Stimulated activated CD4-positive, alpha-beta T cell treated with anti-CD3 and anti-CD28 coated beads, TNF-alpha, amount 100 ng/mL, for 24 hours (primary cell): ENCODE measurements around the gene SARM1.

ENCODE experiments used
- DNase-seq, 3 experiments: peaks; one replicate each; pipeline ENCODE4 v3.0.0-alpha.2; 2020; ENCODE audit warnings: low read depth in 3 of 3

Gene SARM1

GRCh38 chr17:28368915-28369683, 2.4 kb upstream of the SARM1 start:
- DNase-seq = no peak

GRCh38 chr17:28369684-28370034, 1.8 kb upstream of the SARM1 start:
- no peak for DNase-seq

DNA sequence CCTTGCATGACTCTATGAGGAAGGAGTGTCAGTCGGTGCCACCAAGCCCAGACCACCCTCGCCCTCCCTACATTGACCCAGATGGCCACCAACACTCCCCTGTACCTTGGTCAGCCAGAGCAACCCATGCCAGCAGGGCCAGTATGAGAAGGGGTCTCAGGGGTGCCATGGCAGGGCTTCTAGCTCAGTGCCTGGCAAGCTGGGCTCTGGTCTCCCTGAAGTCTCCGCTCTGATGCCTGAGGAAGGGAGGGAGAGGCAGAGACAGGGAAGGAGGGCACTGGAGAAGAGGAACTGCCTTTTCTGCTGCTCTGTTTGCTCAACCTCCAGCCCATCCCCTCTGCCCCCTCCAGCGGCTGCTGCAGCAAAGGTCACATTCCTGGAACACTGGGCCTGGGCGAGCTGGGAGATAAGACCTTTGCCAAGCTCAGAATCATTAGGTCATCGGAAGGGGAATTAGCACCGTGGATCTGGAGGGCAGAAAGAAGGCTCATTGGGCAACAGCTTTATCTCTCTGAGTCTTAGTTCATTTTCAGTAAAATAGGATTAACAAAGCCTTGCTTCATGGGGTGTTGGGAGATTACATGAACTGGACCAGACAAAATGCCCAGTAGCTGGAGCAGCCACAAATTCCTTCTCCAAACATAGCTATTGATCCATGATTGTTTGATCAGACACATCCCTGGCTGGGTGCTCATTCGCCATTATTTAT, 1.3 kb upstream of the SARM1 start, which contains the start of gene VTN:
TSS of gene VTN (minus strand) at position 273 of the 709 bp plus-strand sequence. CDS start at position 169, 104 bp downstream.
- DNase-seq = no peak

GRCh38 chr17:28370744-28371103, 770 bp upstream of the SARM1 start:
- no peak for DNase-seq

DNA sequence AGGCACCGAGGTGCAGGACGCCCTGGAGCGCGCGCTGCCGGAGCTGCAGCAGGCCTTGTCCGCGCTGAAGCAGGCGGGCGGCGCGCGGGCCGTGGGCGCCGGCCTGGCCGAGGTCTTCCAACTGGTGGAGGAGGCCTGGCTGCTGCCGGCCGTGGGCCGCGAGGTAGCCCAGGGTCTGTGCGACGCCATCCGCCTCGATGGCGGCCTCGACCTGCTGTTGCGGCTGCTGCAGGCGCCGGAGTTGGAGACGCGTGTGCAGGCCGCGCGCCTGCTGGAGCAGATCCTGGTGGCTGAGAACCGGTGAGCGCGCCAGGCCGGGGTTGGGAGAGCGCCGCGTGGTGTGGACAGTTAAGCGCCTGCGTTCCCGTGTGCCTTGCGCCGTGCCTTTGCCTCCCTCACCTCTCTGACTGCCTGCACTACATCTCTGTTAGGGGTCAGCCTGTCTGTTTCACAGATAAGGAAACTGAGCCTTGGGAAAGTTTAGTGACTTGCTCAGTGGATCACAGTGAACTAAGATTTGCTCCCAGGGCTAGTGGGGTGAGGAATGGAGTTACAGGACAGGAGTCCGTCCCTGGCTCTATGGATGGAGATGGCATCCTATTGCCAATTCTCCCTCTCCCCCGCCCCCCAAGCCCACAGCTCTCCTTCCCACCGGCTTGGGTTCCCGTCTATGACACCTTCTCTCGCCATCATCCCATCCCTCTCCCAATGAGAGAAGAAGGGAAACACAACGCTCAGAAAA, 880 bp downstream of the SARM1 start:
- DNase-seq = peak in 1 of 3 experiments; percentile 32

- DNase-seq = no peak
These were observed 1.4 kb downstream of the SARM1 start for GRCh38 chr17:28372945-28373274.

DNA sequence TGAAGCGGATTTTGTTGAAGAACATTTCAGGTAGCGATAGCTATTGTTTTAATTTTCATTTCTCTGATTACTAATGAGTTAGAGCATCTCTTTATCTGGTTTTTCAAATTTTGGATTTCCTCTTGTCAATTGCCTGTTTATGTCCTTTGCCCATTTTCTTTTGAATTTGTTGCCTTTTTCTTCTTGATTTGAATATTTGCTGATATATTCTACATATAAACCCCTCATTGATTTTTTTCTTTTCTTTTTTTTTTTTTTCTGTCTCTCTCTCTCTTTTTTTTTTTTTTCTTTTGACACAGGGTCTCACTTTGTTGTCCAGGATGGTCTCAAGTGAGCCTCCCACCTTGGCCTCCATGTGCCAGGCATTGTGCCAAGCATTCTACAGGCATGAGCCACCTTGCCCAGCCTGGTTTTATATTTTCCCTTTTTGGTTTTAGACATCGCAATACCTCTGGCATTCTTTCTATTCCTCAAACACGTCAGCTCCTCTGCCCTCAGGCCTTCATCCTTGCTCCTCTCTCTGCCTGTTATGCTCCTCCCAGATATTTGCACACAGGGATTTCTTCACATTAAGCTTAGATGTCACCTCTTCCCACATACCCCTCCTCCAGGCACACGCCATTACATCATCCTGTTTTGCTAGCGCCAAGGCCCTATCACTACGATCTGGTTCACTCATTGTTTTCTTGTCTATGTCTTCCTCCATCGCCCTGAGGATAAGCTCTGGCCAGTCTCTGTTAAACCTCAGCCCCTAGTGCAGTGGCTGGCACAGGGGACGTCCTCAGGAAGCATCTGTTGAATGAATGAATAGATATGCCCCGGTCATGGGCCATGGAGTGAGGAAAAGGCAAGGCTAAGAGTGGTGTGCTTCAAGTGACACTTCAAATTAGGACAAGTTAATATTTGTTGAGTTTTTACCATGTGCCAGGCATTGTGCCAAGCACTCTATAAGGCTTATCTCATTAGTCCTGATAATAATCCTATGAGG, 8.6 kb downstream of the SARM1 start:
- no peak for DNase-seq

DNA sequence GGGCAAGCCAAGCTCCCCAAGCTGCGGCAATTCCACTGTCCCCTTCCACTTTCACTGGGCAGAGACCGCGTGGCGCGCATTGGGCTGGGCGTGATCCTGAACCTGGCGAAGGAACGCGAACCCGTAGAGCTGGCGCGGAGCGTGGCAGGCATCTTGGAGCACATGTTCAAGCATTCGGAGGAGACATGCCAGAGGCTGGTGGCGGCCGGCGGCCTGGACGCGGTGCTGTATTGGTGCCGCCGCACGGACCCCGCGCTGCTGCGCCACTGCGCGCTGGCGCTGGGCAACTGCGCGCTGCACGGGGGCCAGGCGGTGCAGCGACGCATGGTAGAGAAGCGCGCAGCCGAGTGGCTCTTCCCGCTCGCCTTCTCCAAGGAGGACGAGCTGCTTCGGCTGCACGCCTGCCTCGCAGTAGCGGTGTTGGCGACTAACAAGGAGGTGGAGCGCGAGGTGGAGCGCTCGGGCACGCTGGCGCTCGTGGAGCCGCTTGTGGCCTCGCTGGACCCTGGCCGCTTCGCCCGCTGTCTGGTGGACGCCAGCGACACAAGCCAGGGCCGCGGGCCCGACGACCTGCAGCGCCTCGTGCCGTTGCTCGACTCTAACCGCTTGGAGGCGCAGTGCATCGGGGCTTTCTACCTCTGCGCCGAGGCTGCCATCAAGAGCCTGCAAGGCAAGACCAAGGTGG, 9.8 kb downstream of the SARM1 start:
- DNase-seq = peak in 1 of 3 experiments; percentile 34

- DNase-seq = peak; percentile 34 to 65 (median 48)
These were observed 13.0 kb downstream of the SARM1 start for GRCh38 chr17:28384281-28385036.

DNA sequence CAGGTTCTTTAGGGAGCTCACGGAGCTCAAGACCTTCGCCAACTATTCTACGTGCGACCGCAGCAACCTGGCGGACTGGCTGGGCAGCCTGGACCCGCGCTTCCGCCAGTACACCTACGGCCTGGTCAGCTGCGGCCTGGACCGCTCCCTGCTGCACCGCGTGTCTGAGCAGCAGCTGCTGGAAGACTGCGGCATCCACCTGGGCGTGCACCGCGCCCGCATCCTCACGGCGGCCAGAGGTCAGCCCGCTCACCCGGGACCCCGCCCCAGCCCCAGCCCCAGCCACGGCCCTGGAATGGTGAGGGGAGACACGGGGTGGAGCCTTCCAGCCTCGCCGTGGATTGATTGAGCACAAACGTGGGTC, 13.5 kb downstream of the SARM1 start:
- peak in 1 of 3 experiments; percentile 11 for DNase-seq

DNA sequence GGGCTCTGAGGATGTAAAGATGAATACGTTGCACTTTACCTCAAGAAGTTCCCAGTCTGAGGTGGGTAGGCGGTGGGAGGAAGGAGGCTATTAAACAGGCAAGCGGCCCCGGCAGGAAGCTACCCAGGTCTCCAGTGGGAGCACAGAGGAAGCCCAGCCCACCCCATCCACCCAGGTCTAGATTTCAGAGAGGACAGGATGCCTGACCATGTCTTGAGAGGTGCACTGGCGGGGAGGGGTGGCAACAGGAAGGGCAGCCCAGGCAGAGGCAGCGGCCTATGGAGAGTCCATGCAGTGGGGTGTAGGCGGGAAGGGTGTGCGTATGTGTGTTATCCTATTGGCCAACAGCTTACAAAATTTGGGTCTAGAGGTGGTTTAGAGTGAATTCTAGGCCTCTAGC, 13.9 kb downstream of the SARM1 start:
- peak in 1 of 3 experiments; percentile 21 for DNase-seq

DNA sequence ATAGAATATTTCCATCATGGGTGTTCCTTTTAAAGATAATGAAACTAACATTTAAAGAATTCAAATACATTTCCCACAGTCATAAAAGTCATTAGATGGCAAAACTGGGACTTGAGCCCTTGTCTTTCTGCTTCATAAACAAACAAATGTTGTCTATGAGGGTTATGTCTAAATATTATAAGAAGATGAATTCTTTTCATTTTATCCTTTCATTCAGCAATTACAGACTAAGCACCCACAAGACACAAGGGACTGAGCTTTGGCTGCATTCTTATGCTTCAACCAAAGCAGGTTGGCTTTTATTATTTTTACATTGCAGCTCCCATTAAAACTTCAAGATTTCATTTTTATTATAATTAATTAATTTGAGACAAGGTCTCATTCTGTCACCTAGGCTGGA, 14.9 kb downstream of the SARM1 start:
- no peak for DNase-seq

DNA sequence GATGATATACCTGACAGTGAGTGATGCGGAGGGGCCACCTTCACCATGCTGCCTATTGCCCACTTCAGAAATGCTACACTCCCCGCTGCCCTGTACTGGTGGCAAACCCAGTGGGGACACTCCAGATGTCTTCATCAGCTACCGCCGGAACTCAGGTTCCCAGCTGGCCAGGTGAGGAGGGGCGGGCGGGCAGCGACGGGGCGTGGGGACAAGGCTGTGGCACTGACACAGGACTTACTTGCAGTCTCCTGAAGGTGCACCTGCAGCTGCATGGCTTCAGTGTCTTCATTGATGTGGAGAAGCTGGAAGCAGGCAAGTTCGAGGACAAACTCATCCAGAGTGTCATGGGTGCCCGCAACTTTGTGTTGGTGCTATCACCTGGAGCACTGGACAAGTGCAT, 16.6 kb downstream of the SARM1 start:
- DNase-seq = no peak

DNA sequence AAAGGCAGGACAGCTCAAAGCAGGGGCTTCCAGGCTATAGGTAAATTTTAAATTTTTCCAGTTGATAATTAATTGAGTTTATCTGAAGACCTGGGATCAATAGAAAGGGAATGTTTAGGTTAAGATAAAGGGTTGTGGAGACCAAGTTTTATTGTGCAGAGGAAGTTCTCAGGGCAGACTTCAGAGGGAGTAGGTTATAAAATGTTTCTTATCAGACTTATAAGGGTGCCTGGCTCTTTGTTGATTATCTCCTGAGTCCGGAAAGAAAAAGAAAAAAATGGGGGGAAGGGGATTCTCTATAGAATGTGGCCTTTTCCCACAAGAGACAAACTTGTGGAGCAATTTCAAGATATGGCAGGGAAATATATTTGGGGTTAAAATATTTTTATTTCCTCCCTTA, 18.6 kb downstream of the SARM1 start:
- no peak for DNase-seq

GRCh38 chr17:28390563-28390962, 19.1 kb downstream of the SARM1 start:
- no peak for DNase-seq

- no peak for DNase-seq
These were observed 19.5 kb downstream of the SARM1 start for GRCh38 chr17:28390984-28391383.

GRCh38 chr17:28391401-28391800, 19.9 kb downstream of the SARM1 start:
- no peak for DNase-seq

GRCh38 chr17:28392491-28392890, 21.0 kb downstream of the SARM1 start:
- DNase-seq = no peak

DNA sequence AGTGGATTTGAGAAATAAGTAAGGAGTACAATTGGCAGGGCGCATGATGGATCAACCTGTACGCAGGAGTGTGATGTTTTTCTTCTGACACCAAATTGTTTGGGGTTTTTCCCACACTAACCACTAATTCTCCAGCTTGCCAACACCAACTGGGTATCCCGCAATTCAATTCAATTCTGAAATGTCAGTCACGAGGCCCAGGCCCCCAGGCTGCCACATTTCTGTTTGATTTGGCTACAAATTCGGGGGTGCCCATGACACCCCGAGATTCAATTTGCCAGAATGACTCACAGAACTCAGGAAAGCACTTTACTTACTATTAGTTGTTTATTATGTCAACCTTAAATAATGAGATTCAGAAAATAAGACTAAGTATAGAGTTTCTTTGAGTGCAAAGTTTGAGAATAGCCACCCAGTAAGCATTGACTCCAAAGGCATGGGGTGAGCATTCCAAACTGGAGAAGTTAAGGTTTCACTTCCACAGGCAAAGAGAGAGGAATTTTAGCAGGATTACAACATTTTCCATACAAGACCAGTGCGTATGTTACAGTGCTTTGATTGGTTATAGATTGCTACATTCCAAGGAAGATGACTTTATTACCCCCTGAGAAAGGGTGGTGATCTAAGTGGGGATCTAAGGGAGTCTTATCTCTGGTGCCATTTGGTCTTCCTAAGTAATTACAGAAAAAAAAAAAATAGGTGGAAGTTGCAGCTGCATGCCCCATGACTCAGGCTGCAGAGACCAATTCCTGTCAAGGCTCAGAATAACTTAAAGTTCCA, 23.0 kb downstream of the SARM1 start:
- no peak for DNase-seq
